Measurements from ENCODE around the gene PPP2R1A. TPM values are rescaled to one million over a fixed set of nuclear protein-coding genes. Genes with fewer than 3 reads are reported as not detected.

The PPP2R1A gene
- total RNA-seq, 1 experiment from 2014 or later: 266 TPM

GRCh38 chr19:52231154-52231910 lies 41.5 kb downstream of the PPP2R1A start:
- CTCF ChIA-PET: no interaction called here

More at GRCh38 chr19:52231154-52231910, 41.5 kb downstream of the PPP2R1A start:
- DNase-seq (ENCODE audit: low read depth, low spot score): no peak
- no peak for ATAC-seq
- Histone ChIP-seq H3K36me3 (ENCODE audit: control insufficient read depth in 1 of 2, insufficient read depth in 2 of 2, low read length in 2 of 2) (peaks cover 14 to 19% of the 10 kb centered on the region in 2 experiments; a peak in 3 of 4 replicates), H3K4me3 (replicated peaks in 1 of 2; ENCODE audit: low read depth in 1 of 2, low read length in 2 of 2) (no peak overlapping the region), H3K9me3 (ENCODE audit: control insufficient read depth in 1 of 2, insufficient read depth in 1 of 2, low read depth in 1 of 2, low read length in 2 of 2) (no peaks in the 10 kb centered on the region), H3K27ac (ENCODE audit: low read depth, low read length) (no peak overlapping the region), H3K79me2 (ENCODE audit: insufficient read depth, low read length) (no peaks in the 10 kb centered on the region), H2AFZ (ENCODE audit: low read depth, low read length, poor library complexity, severe bottlenecking) (no peak overlapping the region), H3K9ac (ENCODE audit: low read length) (no peak overlapping the region), H3K4me1 (ENCODE audit: control insufficient read depth in 1 of 2, insufficient read depth in 2 of 2, low read length in 2 of 2) (no peaks in the 10 kb centered on the region), H4K20me1 (ENCODE audit: insufficient read depth) (no peaks in the 10 kb centered on the region), H3K27me3 (ENCODE audit: insufficient read depth, low read length) (no peaks in the 10 kb centered on the region), H3K9me2 (ENCODE audit: insufficient read depth) (no peaks in the 10 kb centered on the region), H3K4me2 (ENCODE audit: low read length) (no peak overlapping the region)
- no TSS peak for BruUV-seq (replicated peaks)
- intact Hi-C loops (cut with micrococcal nuclease): loop anchor here (10.0 kb wide), 1 partner anchor 447 kb away; no protein-coding TSS in a partner anchor
- no peak for TF ChIP-seq SIN3A (IDR thresholded peaks at IDR 0.05; ENCODE audit: low read depth)
- TF ChIP-seq FOSL1 (IDR thresholded peaks at IDR 0.05; ENCODE audit: low read depth): no peak
- no peak for TF ChIP-seq REST (IDR thresholded peaks at IDR 0.05; ENCODE audit: low read depth)
- TF ChIP-seq JUND (IDR thresholded peaks at IDR 0.05): no peak
- no peak for TF ChIP-seq CTCF (IDR thresholded peaks at IDR 0.05 in 2 of 3, conservative IDR thresholded peaks at IDR 0.05 in 1 of 3; ENCODE audit: borderline replicate concordance in 1 of 3, insufficient read depth in 1 of 3, low read depth in 2 of 3, low read length in 2 of 3)
- TF ChIP-seq ZBTB33 (IDR thresholded peaks at IDR 0.05; ENCODE audit: extremely low read depth, insufficient replicate concordance, low read length): no peak
- RAD21 ChIA-PET (ENCODE audit: low non-redundant PET in 1 of 2, low total read pairs in 2 of 2, uncharacterized antibody in 2 of 2, unreplicated experiment in 2 of 2): no interaction called here
- POLR2A ChIA-PET: no interaction called here
